Measurements from ENCODE around the gene CD22.

Gene CD22

GRCh38 chr19:35392742-35393715, 64.0 kb downstream of the CD22 start:
- no peak for DNase-seq

- no peak for DNase-seq
Observed at GRCh38 chr19:35395382-35396199, 66.6 kb downstream of the CD22 start.

GRCh38 chr19:35396240-35396885, 67.4 kb downstream of the CD22 start:
- DNase-seq: no peak

Data from activated CD4-positive, alpha-beta T cell treated with anti-CD3 and anti-CD28 coated beads for 4 hours (primary cell).